Measurements from ENCODE around the gene CEMIP.

- no peak for TF ChIP-seq POLR2A (IDR thresholded peaks at IDR 0.05)
- TF ChIP-seq CTCF (IDR thresholded peaks at IDR 0.05) = no peak
Measured at GRCh38 chr15:80957556-80957955, 178.4 kb downstream of the CEMIP start.

Measured in lower leg skin (tissue), 3 donors.